HepG2 (cell line): ENCODE results near the gene PKP3. TPM values are rescaled to one million over a fixed set of nuclear protein-coding genes. Genes with fewer than 3 reads are reported as not detected.

Experiments
- BRD4 ChIP-seq: sonication (generic); formaldehyde crosslinking; IDR thresholded peaks from 2 replicates; pipeline ENCODE4 v1.4.0; 2020; ENCODE audit warnings: missing genetic modification reagents
- CBX2 ChIP-seq, 2 experiments: fragments of 200-600 bp in 1 of 2; sonication (generic); formaldehyde crosslinking in 1 of 2; IDR thresholded peaks; 2 replicates each; pipeline versions ENCODE4 v1.7.0 to v1.8.1; 2018 to 2022; ENCODE audit warnings: low read depth in 2 of 2, low read length in 1 of 2, mild to moderate bottlenecking in 1 of 2, missing genetic modification reagents in 1 of 2
- CENPT ChIP-seq: sonication (generic); formaldehyde crosslinking; IDR thresholded peaks from 2 replicates; pipeline ENCODE4 v1.8.0; 2022; ENCODE audit warnings: low read depth, mild to moderate bottlenecking, moderate library complexity, missing genetic modification reagents
- ETV6 ChIP-seq: sonication (generic); formaldehyde crosslinking; conservative IDR thresholded peaks from 2 replicates; pipeline ENCODE4 v1.4.0; 2020; ENCODE audit warnings: missing genetic modification reagents
- GATAD2A ChIP-seq: IDR thresholded peaks from 2 replicates; pipeline ENCODE4 v1.6.1; 2016
- HHEX ChIP-seq: IDR thresholded peaks from 2 replicates; pipeline ENCODE4 v1.6.1; 2016; ENCODE audit warnings: control low read depth
- NKX3-1 ChIP-seq: sonication (generic); formaldehyde crosslinking; IDR thresholded peaks from 2 replicates; pipeline ENCODE4 v1.5.0; 2020; ENCODE audit warnings: missing genetic modification reagents
- POLR2G ChIP-seq: fragments of 200-400 bp; formaldehyde crosslinking; IDR thresholded peaks from 2 replicates; pipeline ENCODE4 v1.6.1; 2018; ENCODE audit warnings: mild to moderate bottlenecking, low read depth, low read length, moderate library complexity
- RARA ChIP-seq: IDR thresholded peaks from 2 replicates; pipeline ENCODE4 v1.6.1; 2016; ENCODE audit warnings: missing genetic modification reagents, missing compliant biosample characterization
- RFX3 ChIP-seq: IDR thresholded peaks from 2 replicates; pipeline ENCODE4 v1.6.1; 2016; ENCODE audit warnings: missing biosample characterization, missing genetic modification reagents
- TSC22D2 ChIP-seq: sonication (generic); formaldehyde crosslinking; IDR thresholded peaks from 2 replicates; pipeline ENCODE4 v1.5.1; 2020; ENCODE audit warnings: missing genetic modification reagents, mild to moderate bottlenecking, borderline replicate concordance
- ZNF225 ChIP-seq: sonication (generic); formaldehyde crosslinking; IDR thresholded peaks from 2 replicates; pipeline ENCODE4 v1.4.0; 2020; ENCODE audit warnings: mild to moderate bottlenecking, missing genetic modification reagents
- ZNF333 ChIP-seq: sonication (generic); formaldehyde crosslinking; IDR thresholded peaks from 2 replicates; pipeline ENCODE4 v1.4.0; 2020; ENCODE audit warnings: mild to moderate bottlenecking, missing genetic modification reagents, borderline replicate concordance
- ZNF451 ChIP-seq: sonication (generic); formaldehyde crosslinking; IDR thresholded peaks from 2 replicates; pipeline ENCODE4 v1.5.0; 2020; ENCODE audit warnings: mild to moderate bottlenecking, missing genetic modification reagents
- ZNF567 ChIP-seq: sonication (generic); formaldehyde crosslinking; IDR thresholded peaks from 2 replicates; pipeline ENCODE4 v1.8.1; 2023; ENCODE audit warnings: mild to moderate bottlenecking, missing genetic modification reagents, borderline replicate concordance
- ZNF670 ChIP-seq: sonication (generic); formaldehyde crosslinking; IDR thresholded peaks from 2 replicates; pipeline ENCODE4 v1.8.0; 2022; ENCODE audit warnings: mild to moderate bottlenecking, missing genetic modification reagents, borderline replicate concordance
- polyA plus RNA-seq, 8 experiments: library from polyadenylated mRNA; depleted of rRNA in 3 of 8; stranded (reverse) in 7 of 8; unstranded in 1 of 8; fragments of >200 nt; fragmentation: Illumina TruSeq in 4 of 8; extraction: Trizol in 4 of 8; gene quantifications; 2 replicates each; pipeline versions ENCODE4 v1.2.1 to v1.2.3, GENCODE V29; 2011 to 2016; ENCODE audit warnings: low read depth in 4 of 8, missing spikeins in 1 of 8, mixed read lengths in 1 of 8; ENCODE audit not compliant: insufficient read depth in 1 of 8
- total RNA-seq, 5 experiments: library from RNA; depleted of rRNA; stranded (reverse); fragments of >200 nt; fragmentation: Illumina TruSeq; extraction: Trizol; gene quantifications; 2 replicates each; pipeline ENCODE4 v1.2.3, GENCODE V29; 2016; ENCODE audit warnings: low read depth in 1 of 5
- TF ChIP-seq, protein P1 (sequence below): sonication (generic); formaldehyde crosslinking; IDR thresholded peaks from 2 replicates; pipeline ENCODE4 v1.5.0; 2020; ENCODE audit warnings: missing genetic modification reagents, mild to moderate bottlenecking, borderline replicate concordance
- TF ChIP-seq, protein P2 (sequence below): sonication (generic); formaldehyde crosslinking; IDR thresholded peaks from 2 replicates; pipeline ENCODE4 v1.8.0; 2022; ENCODE audit warnings: missing genetic modification reagents, mild to moderate bottlenecking, moderate library complexity, borderline replicate concordance
- TF ChIP-seq, protein P3 (sequence below): sonication (generic); formaldehyde crosslinking; IDR thresholded peaks from 2 replicates; pipeline ENCODE4 v1.5.1; 2020; ENCODE audit warnings: missing genetic modification reagents, mild to moderate bottlenecking, borderline replicate concordance
- TF ChIP-seq, protein P4 (sequence below): sonication (generic); formaldehyde crosslinking; IDR thresholded peaks from 2 replicates; pipeline ENCODE4 v1.4.0; 2020; ENCODE audit warnings: mild to moderate bottlenecking, low read depth, missing genetic modification reagents
- TF ChIP-seq, protein P5 (sequence below): sonication (generic); formaldehyde crosslinking; IDR thresholded peaks from 2 replicates; pipeline ENCODE4 v1.4.0; 2020; ENCODE audit warnings: missing genetic modification reagents, borderline replicate concordance

The PKP3 gene
- total and polyA plus RNA-seq, 2 of the 13 experiments (the other 11 are each of a cell fraction or from before 2014, with no cell fraction given) = 18.0 to 28.7 TPM

DNA sequence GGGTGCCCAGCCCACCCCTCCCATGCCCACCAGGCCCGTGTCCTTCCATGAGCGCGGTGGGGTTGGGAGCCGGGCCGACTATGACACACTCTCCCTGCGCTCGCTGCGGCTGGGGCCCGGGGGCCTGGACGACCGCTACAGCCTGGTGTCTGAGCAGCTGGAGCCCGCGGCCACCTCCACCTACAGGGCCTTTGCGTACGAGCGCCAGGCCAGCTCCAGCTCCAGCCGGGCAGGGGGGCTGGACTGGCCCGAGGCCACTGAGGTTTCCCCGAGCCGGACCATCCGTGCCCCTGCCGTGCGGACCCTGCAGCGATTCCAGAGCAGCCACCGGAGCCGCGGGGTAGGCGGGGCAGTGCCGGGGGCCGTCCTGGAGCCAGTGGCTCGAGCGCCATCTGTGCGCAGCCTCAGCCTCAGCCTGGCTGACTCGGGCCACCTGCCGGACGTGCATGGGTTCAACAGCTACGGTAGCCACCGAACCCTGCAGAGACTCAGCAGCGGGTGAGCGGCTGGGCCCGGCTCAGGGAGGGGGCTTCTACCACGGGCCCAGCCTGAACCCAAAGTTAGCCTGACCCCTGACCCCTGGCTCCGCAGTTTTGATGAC is 3.0 kb downstream of the PKP3 start (continued):
- TF ChIP-seq POLR2G (no peak), ZNF670 (CRISPR knock-in tag) (0 out of 2 replicates have a peak, but pooled peaks have one; percentile 58), ZNF567 (CRISPR knock-in tag) (0 out of 2 replicates have a peak, but pooled peaks have one; percentile 7), HHEX (CRISPR knock-in tag) (no peak), ZNF333 (no peak), RFX3 (CRISPR knock-in tag) (no peak), ETV6 (CRISPR knock-in tag) (no peak), GATAD2A (CRISPR knock-in tag) (no peak; the same call in 1 of the 2 replicates), RARA (CRISPR knock-in tag) (no peak), ZNF225 (no peak; the same call in 1 of the 2 replicates), TSC22D2 (CRISPR knock-in tag) (no peak), ZNF451 (CRISPR knock-in tag) (no peak), BRD4 (no peak), NKX3-1 (CRISPR knock-in tag) (no peak), CENPT (CRISPR knock-in tag) (no peak), CBX2 (IDR thresholded peaks at IDR 0.05; ENCODE audit: low read depth, low read length) (no peak), CBX2 (CRISPR knock-in tag; IDR thresholded peaks at IDR 0.05; ENCODE audit: low read depth) (no peak)
- TF ChIP-seq, protein P1, sequence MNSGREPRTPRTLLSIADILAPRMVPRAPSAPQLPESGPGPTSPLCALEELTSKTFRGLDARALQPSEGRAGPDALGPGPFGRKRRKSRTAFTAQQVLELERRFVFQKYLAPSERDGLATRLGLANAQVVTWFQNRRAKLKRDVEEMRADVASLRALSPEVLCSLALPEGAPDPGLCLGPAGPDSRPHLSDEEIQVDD = no peak
- TF ChIP-seq, protein P2, sequence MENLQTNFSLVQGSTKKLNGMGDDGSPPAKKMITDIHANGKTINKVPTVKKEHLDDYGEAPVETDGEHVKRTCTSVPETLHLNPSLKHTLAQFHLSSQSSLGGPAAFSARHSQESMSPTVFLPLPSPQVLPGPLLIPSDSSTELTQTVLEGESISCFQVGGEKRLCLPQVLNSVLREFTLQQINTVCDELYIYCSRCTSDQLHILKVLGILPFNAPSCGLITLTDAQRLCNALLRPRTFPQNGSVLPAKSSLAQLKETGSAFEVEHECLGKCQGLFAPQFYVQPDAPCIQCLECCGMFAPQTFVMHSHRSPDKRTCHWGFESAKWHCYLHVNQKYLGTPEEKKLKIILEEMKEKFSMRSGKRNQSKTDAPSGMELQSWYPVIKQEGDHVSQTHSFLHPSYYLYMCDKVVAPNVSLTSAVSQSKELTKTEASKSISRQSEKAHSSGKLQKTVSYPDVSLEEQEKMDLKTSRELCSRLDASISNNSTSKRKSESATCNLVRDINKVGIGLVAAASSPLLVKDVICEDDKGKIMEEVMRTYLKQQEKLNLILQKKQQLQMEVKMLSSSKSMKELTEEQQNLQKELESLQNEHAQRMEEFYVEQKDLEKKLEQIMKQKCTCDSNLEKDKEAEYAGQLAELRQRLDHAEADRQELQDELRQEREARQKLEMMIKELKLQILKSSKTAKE (CRISPR knock-in tag) = no peak
- TF ChIP-seq, protein P3, sequence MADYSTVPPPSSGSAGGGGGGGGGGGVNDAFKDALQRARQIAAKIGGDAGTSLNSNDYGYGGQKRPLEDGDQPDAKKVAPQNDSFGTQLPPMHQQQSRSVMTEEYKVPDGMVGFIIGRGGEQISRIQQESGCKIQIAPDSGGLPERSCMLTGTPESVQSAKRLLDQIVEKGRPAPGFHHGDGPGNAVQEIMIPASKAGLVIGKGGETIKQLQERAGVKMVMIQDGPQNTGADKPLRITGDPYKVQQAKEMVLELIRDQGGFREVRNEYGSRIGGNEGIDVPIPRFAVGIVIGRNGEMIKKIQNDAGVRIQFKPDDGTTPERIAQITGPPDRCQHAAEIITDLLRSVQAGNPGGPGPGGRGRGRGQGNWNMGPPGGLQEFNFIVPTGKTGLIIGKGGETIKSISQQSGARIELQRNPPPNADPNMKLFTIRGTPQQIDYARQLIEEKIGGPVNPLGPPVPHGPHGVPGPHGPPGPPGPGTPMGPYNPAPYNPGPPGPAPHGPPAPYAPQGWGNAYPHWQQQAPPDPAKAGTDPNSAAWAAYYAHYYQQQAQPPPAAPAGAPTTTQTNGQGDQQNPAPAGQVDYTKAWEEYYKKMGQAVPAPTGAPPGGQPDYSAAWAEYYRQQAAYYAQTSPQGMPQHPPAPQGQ (CRISPR knock-in tag) = no peak
- TF ChIP-seq, protein P4, sequence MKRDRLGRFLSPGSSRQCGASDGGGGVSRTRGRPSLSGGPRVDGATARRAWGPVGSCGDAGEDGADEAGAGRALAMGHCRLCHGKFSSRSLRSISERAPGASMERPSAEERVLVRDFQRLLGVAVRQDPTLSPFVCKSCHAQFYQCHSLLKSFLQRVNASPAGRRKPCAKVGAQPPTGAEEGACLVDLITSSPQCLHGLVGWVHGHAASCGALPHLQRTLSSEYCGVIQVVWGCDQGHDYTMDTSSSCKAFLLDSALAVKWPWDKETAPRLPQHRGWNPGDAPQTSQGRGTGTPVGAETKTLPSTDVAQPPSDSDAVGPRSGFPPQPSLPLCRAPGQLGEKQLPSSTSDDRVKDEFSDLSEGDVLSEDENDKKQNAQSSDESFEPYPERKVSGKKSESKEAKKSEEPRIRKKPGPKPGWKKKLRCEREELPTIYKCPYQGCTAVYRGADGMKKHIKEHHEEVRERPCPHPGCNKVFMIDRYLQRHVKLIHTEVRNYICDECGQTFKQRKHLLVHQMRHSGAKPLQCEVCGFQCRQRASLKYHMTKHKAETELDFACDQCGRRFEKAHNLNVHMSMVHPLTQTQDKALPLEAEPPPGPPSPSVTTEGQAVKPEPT (CRISPR knock-in tag) = no peak
- TF ChIP-seq, protein P5, sequence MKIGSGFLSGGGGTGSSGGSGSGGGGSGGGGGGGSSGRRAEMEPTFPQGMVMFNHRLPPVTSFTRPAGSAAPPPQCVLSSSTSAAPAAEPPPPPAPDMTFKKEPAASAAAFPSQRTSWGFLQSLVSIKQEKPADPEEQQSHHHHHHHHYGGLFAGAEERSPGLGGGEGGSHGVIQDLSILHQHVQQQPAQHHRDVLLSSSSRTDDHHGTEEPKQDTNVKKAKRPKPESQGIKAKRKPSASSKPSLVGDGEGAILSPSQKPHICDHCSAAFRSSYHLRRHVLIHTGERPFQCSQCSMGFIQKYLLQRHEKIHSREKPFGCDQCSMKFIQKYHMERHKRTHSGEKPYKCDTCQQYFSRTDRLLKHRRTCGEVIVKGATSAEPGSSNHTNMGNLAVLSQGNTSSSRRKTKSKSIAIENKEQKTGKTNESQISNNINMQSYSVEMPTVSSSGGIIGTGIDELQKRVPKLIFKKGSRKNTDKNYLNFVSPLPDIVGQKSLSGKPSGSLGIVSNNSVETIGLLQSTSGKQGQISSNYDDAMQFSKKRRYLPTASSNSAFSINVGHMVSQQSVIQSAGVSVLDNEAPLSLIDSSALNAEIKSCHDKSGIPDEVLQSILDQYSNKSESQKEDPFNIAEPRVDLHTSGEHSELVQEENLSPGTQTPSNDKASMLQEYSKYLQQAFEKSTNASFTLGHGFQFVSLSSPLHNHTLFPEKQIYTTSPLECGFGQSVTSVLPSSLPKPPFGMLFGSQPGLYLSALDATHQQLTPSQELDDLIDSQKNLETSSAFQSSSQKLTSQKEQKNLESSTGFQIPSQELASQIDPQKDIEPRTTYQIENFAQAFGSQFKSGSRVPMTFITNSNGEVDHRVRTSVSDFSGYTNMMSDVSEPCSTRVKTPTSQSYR (CRISPR knock-in tag) = 0 out of 2 replicates have a peak, but pooled peaks have one; percentile 26
